Esophagus (tissue), 2 donors: ENCODE measurements around the gene SUPT20H. TPM values are rescaled to one million over a fixed set of nuclear protein-coding genes. Genes with fewer than 3 reads are reported as not detected.

Experiments used
- H3K27ac ChIP-seq, 2 donors: one replicate each; pipeline ENCODE4 v1.5.1; 2013; ENCODE audit warnings: low read depth in 2 of 2, mild to moderate bottlenecking in 2 of 2, inconsistent platforms in 1 of 2, low read length in 1 of 2, moderate library complexity in 1 of 2
- H3K27me3 ChIP-seq, 2 donors: one replicate each; pipeline ENCODE4 v1.6.1; 2013; ENCODE audit warnings: low read length in 2 of 2, control low read depth in 1 of 2, mild to moderate bottlenecking in 1 of 2; ENCODE audit not compliant: insufficient read depth in 2 of 2, control insufficient read depth in 1 of 2
- H3K36me3 ChIP-seq, 2 donors: one replicate each; pipeline ENCODE4 v1.6.1; 2013; ENCODE audit warnings: low read length in 1 of 2; ENCODE audit not compliant: control insufficient read depth in 2 of 2, insufficient read depth in 2 of 2
- H3K4me1 ChIP-seq, 2 donors: one replicate each; pipeline ENCODE4 v1.6.1; 2013; ENCODE audit warnings: low read length in 1 of 2; ENCODE audit not compliant: control insufficient read depth in 2 of 2, insufficient read depth in 2 of 2
- H3K4me3 ChIP-seq, 2 donors: one replicate each; pipeline ENCODE4 v1.5.1; 2013; ENCODE audit warnings: low read length in 2 of 2, mild to moderate bottlenecking in 2 of 2, low read depth in 1 of 2, moderate library complexity in 1 of 2
- H3K9me3 ChIP-seq, 2 donors: one replicate each; pipeline ENCODE4 v1.6.1; 2013; ENCODE audit warnings: mild to moderate bottlenecking in 2 of 2, low read depth in 1 of 2, low read length in 1 of 2, moderate library complexity in 1 of 2; ENCODE audit not compliant: control insufficient read depth in 2 of 2, insufficient read depth in 1 of 2
- WGBS, 2 donors: extraction: QIAGEN DNeasy Blood & Tissue Kit; methylation state at CpG; one replicate each; pipeline ENCODE4 v1.1.7; 2013; 5-methylcytosine and 5-hydroxymethylcytosine counted together
- polyA plus RNA-seq, 2 donors: library from polyadenylated mRNA; stranded (reverse); fragments of 200-250 nt; gene quantifications; one replicate each; pipeline ENCODE4 v1.2.3, GENCODE V29; 2013
- donor health status: healthy with polysubstance abuse.
- donor health status: Bipolar disorder and iron deficiency.

Gene SUPT20H
- polyA plus RNA-seq, 2 donors: 16.2 to 16.6 TPM

GRCh38 chr13:36965767-36966166, 93.7 kb downstream of the SUPT20H start:
- Histone ChIP-seq H3K4me3 (no peak overlapping the region), H3K27ac (no peak overlapping the region), H3K4me1 (no peaks in the 10 kb centered on the region), H3K27me3 (no peaks in the 10 kb centered on the region), H3K9me3 (no peaks in the 10 kb centered on the region), H3K36me3 (peaks cover 2 to 11% of the 10 kb centered on the region in 2 donors)
- 45 to 63% methylated on average over 2 of the region's 2 CpGs for WGBS, 2 donors

DNA sequence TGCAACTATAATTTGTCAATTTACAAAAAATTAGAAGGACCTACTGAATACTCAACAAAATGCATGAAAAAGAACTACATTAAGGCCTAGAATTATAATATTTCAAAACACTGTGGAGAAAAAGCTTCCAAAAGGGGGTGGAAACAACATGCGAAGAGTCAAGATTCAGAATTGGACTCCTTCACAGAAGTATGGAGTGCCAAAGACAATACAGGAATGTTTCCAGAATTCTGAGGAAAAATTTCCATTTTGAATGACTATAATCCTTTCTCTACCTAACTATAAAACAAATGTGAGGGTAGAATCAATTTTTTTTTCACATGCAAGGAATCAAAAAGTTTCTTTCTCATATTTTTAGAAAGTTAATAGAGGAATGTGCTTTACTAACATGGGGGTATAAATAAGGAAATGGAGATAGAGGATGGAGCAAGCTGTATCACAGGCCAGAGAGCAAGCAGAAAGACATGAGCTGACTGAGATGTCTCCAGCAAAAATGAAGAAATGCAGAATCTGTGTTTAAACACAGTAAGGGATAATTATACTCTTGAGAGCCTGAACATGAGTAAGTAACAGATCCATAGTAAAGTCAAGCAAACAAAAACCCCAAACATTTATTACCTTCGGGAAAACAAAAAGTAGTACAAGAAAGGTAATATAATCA, 99.9 kb downstream of the SUPT20H start:
- no peaks in the 10 kb centered on the region for H3K27me3 ChIP-seq
- H3K4me3 ChIP-seq: no peak overlapping the region
- WGBS, 2 donors: 89% methylated on average over 2 of the region's 2 CpGs
- no peak overlapping the region for H3K27ac ChIP-seq
- H3K9me3 ChIP-seq: no peaks in the 10 kb centered on the region
- H3K36me3 ChIP-seq: peaks cover 0 to 17% of the 10 kb centered on the region in 2 donors
- no peaks in the 10 kb centered on the region for H3K4me1 ChIP-seq

Other genes starting within 250 kb of the SUPT20H start
- 1 to 10 TPM; 1.4 to 1.6 TPM for gene RFXAP, start 240.5 kb downstream of the SUPT20H start, polyA plus RNA-seq
- 1 to 10 TPM in 1 of 2 donors, under 1 TPM in 1; 0.51 to 1.2 TPM for gene SMAD9, start 139.4 kb downstream of the SUPT20H start, polyA plus RNA-seq
- gene ALG5, start 60.3 kb downstream of the SUPT20H start, polyA plus RNA-seq: 10 to 100 TPM; 17.0 to 26.2 TPM
- gene EXOSC8, start 58.9 kb downstream of the SUPT20H start, polyA plus RNA-seq: 10 to 100 TPM; 27.6 to 37.6 TPM
- not detected for gene CSNK1A1L, start 46.0 kb upstream of the SUPT20H start, polyA plus RNA-seq